GM12873 (cell line): ENCODE data around the gene TOMM40L.

Experiments
- CTCF ChIP-seq: IDR thresholded peaks from 2 replicates; pipeline ENCODE4 v1.5.1; 2012; ENCODE audit warnings: low read depth, mild to moderate bottlenecking, moderate library complexity, low read length, control low read depth; ENCODE audit not compliant: insufficient read depth; ENCODE audit errors: missing control alignments

The TOMM40L gene

GRCh38 chr1:161218301-161219077, 7.4 kb upstream of the TOMM40L start:
- TF ChIP-seq CTCF = no peak

GRCh38 chr1:161219078-161219892, 6.6 kb upstream of the TOMM40L start:
- TF ChIP-seq CTCF = no peak

GRCh38 chr1:161220002-161220401, 5.9 kb upstream of the TOMM40L start:
- TF ChIP-seq CTCF = no peak

- no peak for TF ChIP-seq CTCF
These were observed 3.5 kb upstream of the TOMM40L start for GRCh38 chr1:161222175-161223019.

- no peak for TF ChIP-seq CTCF
These were observed 1.8 kb upstream of the TOMM40L start for GRCh38 chr1:161223805-161224694.

GRCh38 chr1:161225178-161225533, 704 bp upstream of the TOMM40L start:
- no peak for TF ChIP-seq CTCF
